ENCODE data around the gene C10orf105.

C10orf105 gene

DNA sequence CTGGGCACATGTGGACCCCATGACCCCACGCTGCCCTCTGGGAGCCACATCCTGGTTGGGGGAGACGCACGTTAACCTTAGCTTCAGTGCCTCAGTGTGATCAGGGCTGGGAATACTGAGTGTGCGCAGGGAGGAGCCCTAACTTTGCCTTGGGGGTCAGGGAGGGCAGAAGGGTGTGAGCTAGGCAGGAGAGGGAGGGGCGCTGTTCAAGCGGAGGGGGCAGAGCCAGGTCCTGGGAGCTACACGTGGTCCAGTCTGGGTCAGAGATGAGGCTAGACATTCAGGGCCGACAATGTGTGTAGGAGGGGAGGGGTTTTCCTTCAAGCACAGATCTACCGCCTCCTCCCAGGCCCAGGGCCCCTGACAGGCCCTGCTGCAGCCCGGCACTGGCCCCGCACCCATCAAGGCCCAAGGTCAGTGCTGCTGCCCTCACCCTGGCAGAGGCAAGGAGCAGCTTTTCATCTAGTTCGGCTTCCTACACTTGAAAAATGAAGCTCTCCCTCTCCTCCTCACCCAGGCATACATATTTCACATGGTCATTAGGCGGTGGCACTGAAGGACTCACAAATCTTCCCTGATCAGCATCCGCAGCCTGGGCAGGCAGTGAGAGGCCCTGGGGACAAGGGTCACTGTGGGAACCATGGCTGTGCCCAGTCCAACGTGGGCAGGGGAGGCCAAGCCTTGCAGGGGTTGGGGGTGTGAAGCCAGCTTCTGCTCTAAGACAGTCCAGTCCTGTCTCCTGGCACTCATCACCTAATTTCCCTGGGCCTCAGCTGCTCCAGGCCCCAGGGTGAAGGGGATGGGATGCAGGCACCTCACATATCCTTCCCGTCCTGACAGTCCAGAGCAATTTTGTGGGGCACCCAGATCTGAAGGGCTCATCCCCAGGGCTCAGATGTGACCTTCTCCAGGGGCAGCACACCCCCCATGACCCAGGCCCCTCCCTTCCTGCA lies 47.3 kb downstream of the C10orf105 start:
- DNase-seq, result no peak

DNA sequence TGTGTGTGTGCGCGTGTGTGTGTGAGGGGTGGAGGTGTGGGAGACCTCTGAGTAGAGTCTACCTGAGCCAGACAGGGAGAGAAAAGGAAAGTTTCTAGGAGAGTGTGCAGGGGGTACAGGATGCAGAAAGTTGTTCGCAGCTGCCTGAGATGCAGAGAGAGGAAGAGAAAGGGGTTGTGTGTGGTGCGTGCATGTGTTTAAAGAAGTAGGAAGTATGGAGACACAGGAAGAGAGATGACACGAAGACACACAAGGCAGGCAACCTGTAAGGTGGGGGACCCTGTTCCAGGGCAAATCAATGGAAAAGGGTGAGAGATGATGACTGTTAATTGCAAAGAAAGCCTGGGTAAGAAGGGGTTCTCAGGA lies 52.2 kb downstream of the C10orf105 start:
- no peak for DNase-seq

- no peak for DNase-seq
Measured at GRCh38 chr10:71666639-71667386, 52.8 kb downstream of the C10orf105 start.

GRCh38 chr10:71665456-71665855 lies 54.1 kb downstream of the C10orf105 start:
- no peak for DNase-seq

DNA sequence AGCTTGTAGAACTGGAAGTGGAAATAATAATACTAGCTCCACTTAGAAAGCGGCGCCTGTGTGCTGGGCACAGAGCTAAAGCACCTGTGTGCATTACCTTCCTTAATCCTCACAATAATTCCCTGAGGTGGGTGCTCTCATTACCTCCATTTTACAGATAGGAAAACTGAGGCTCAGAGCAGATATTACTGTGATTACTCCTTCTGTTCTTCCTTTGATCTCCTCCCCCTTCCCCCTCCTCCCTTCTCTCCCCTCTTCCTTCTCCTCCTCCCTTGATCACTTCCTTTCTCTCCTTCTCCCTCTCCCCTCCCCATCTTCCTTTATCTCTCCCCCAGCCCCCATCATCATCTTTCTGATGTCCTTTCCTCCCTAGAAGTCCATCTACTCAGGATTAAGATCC lies 55.0 kb downstream of the C10orf105 start:
- DNase-seq, result no peak

DNA sequence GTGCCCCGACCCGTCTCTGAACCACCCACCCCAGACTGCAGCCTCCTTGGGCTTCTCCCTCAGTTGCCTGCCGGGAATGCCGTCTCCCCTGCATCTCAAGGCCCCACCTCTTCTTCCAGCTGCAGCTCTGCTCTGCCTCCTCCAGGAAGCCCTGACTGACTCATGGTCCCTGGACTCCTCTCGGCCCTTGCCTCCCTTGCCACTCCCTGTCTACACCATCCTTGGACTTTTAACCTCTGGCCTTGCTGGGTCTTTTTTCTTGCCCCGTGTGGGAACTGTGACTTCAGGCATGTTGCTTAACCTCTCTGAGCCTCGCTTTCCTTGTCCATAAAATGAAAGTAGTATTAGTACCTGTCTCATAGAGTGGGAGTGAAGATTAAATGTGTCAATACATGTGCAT lies 56.3 kb downstream of the C10orf105 start:
- DNase-seq, result no peak

- no peak for DNase-seq
Measured at GRCh38 chr10:71661779-71662336, 57.7 kb downstream of the C10orf105 start.
